ENCODE measurements around the gene TEX44.

GRCh38 chr2:231575612-231576256, 16.9 kb upstream of the TEX44 start:
- TF ChIP-seq CTCF (conservative IDR thresholded peaks at IDR 0.05; ENCODE audit: low read length) (no peak), EZH2phosphoT487 (IDR thresholded peaks at IDR 0.05; ENCODE audit: borderline replicate concordance) (no peak)

Measured in Loucy (cell line).